Suprapubic skin (tissue), 4 donors: ENCODE results near the gene COL5A2. TPM values are rescaled to one million over a fixed set of nuclear protein-coding genes. Genes with fewer than 3 reads are reported as not detected.

Experiments
- DNase-seq, 2 donors: peaks; one replicate each; pipeline ENCODE4 v3.0.0-alpha.2; 2019; ENCODE audit warnings: low spot score in 2 of 2
- H3K27ac ChIP-seq: fragments of 200-600 bp; sonication (generic); one replicate; pipeline ENCODE4 v1.5.1; 2019
- H3K27me3 ChIP-seq: fragments of 200-600 bp; sonication (generic); one replicate; pipeline ENCODE4 v1.5.1; 2019
- H3K36me3 ChIP-seq: fragments of 200-600 bp; sonication (generic); one replicate; pipeline ENCODE4 v1.5.1; 2019
- H3K4me1 ChIP-seq: fragments of 200-600 bp; sonication (generic); one replicate; pipeline ENCODE4 v1.5.1; 2019
- H3K4me3 ChIP-seq: fragments of 200-600 bp; sonication (generic); one replicate; pipeline ENCODE4 v1.5.1; 2019; ENCODE audit warnings: mild to moderate bottlenecking
- H3K9me3 ChIP-seq: fragments of 200-600 bp; sonication (generic); one replicate; pipeline ENCODE4 v1.5.1; 2019
- EP300 ChIP-seq: sonication (generic); formaldehyde crosslinking; IDR thresholded peaks from one replicate; pipeline ENCODE4 v1.6.1; 2017; ENCODE audit warnings: antibody characterized with exemption
- POLR2A ChIP-seq, 2 donors: fragments of 450-650 bp; IDR thresholded peaks; one replicate each; pipeline ENCODE4 v1.6.1; 2017; ENCODE audit warnings: antibody characterized with exemption in 2 of 2, mild to moderate bottlenecking in 2 of 2, moderate library complexity in 2 of 2
- POLR2AphosphoS5 ChIP-seq, 3 donors: sonication (generic); formaldehyde crosslinking; IDR thresholded peaks; one replicate each; pipeline ENCODE4 v1.6.1; 2017; ENCODE audit warnings: antibody characterized with exemption in 3 of 3
- WGBS: methylation state at CpG from one replicate; pipeline ENCODE4 v1.1.5; 2018; 5-methylcytosine and 5-hydroxymethylcytosine counted together
- total RNA-seq, 4 donors: library from RNA; depleted of rRNA; stranded (reverse); fragments of >200 nt; gene quantifications; one replicate each; pipeline ENCODE4 v1.1.0, GENCODE V29; 2016
- TF ChIP-seq, protein P1 (sequence below), 2 donors: fragments of 200-600 bp in 1 of 2; fragments of 450-650 bp in 1 of 2; sonication (generic) in 1 of 2; IDR thresholded peaks; one replicate each; pipeline ENCODE4 v1.5.1; 2016 to 2019; ENCODE audit warnings: antibody characterized with exemption in 2 of 2, mild to moderate bottlenecking in 1 of 2, moderate library complexity in 1 of 2

Gene COL5A2
- total RNA-seq, 4 donors from 2014 or later, result 14.1 to 17.6 (median 16.3) TPM

DNA sequence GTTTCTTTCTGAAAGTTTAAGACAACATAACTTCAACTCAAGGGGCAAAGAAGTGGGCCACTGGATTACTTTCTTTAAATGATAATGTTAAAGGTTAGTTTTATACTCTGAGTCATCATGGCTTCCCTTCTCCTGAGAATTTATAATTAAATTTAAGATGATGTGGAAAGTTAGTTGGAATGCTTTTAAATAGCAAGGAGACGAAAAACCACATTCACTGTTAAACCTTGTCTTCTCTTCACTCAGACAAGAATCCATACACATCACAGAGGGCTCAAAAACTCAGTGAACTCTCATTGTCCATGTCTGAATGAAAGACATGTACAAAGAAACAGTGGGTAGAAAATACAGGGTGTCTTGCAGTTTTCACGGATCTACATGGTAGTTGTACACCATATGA is 65.6 kb downstream of the COL5A2 start:
- no peaks in the 10 kb centered on the region for H3K27me3 ChIP-seq
- no peaks in the 10 kb centered on the region for H3K36me3 ChIP-seq
- no peak for TF ChIP-seq EP300
- TF ChIP-seq, protein P1, sequence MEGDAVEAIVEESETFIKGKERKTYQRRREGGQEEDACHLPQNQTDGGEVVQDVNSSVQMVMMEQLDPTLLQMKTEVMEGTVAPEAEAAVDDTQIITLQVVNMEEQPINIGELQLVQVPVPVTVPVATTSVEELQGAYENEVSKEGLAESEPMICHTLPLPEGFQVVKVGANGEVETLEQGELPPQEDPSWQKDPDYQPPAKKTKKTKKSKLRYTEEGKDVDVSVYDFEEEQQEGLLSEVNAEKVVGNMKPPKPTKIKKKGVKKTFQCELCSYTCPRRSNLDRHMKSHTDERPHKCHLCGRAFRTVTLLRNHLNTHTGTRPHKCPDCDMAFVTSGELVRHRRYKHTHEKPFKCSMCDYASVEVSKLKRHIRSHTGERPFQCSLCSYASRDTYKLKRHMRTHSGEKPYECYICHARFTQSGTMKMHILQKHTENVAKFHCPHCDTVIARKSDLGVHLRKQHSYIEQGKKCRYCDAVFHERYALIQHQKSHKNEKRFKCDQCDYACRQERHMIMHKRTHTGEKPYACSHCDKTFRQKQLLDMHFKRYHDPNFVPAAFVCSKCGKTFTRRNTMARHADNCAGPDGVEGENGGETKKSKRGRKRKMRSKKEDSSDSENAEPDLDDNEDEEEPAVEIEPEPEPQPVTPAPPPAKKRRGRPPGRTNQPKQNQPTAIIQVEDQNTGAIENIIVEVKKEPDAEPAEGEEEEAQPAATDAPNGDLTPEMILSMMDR (IDR thresholded peaks at IDR 0.05), result no peak
- TF ChIP-seq POLR2AphosphoS5 (IDR thresholded peaks at IDR 0.05), result no peak
- no peak for TF ChIP-seq POLR2A (IDR thresholded peaks at IDR 0.05)
- no peak overlapping the region for H3K4me3 ChIP-seq
- H3K4me1 ChIP-seq, result peaks cover 6% of the 10 kb centered on the region
- no peaks in the 10 kb centered on the region for H3K9me3 ChIP-seq
- H3K27ac ChIP-seq, result no peak overlapping the region
- DNase-seq, result no peak
- 66% methylated on average over 2 of the region's 2 CpGs for WGBS

DNA sequence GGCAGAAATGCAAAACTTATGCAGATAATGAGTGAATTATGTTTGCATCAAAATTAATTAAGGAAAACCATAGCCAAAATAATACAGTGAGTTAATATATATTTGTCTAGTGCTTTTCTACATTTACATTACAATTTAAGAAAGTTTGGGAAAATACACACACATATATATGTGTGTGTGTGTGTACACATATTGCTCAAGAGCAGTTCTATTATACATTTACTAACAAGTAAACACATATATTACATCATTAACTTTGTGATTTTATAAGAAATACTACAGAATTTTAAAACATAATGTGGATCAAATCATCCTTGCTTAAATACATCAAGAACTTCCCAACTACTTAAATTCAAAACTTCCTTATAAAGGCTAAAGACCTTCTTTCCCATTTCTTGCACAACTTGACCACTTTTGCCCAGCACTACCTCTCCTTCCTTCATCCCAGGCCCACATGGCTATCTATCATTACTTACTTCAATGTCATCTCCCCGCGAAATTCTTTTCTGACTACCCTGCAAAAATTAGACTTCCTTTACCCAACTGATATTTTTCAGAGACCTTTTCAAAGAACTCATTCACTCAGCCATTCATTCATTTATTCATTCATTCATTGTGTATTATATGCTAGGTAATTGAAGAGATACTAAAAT is 68.4 kb downstream of the COL5A2 start:
- DNase-seq, result no peak
- 88% methylated on average over 2 of the region's 2 CpGs for WGBS
- no peak overlapping the region for H3K4me3 ChIP-seq
- H3K9me3 ChIP-seq, result no peaks in the 10 kb centered on the region
- no peaks in the 10 kb centered on the region for H3K27me3 ChIP-seq
- H3K27ac ChIP-seq, result no peak overlapping the region
- peaks cover 1% of the 10 kb centered on the region for H3K4me1 ChIP-seq
- H3K36me3 ChIP-seq, result no peaks in the 10 kb centered on the region
- TF ChIP-seq POLR2AphosphoS5 (IDR thresholded peaks at IDR 0.05), result no peak

- 77% methylated on average over 2 of the region's 2 CpGs for WGBS
- H3K4me3 ChIP-seq, result no peak overlapping the region
- DNase-seq, result no peak
Measured at GRCh38 chr2:189109921-189110397, 69.6 kb downstream of the COL5A2 start.

GRCh38 chr2:189104934-189105333 is 74.6 kb downstream of the COL5A2 start:
- Histone ChIP-seq H3K27ac (no peak overlapping the region), H3K4me1 (no peaks in the 10 kb centered on the region), H3K36me3 (no peaks in the 10 kb centered on the region), H3K27me3 (no peaks in the 10 kb centered on the region), H3K4me3 (no peak overlapping the region), H3K9me3 (no peaks in the 10 kb centered on the region)
- DNase-seq, result no peak
- WGBS, result 29% methylated on average over 2 of the region's 2 CpGs
- TF ChIP-seq POLR2AphosphoS5 (IDR thresholded peaks at IDR 0.05), result no peak
- TF ChIP-seq EP300, result no peak

More at GRCh38 chr2:189109921-189110397, 69.6 kb downstream of the COL5A2 start:
- H3K27me3 ChIP-seq, result no peaks in the 10 kb centered on the region
- no peaks in the 10 kb centered on the region for H3K9me3 ChIP-seq
- no peaks in the 10 kb centered on the region for H3K4me1 ChIP-seq
- H3K27ac ChIP-seq, result no peak overlapping the region
- TF ChIP-seq POLR2A (IDR thresholded peaks at IDR 0.05), result no peak
- TF ChIP-seq, protein P1 (IDR thresholded peaks at IDR 0.05), result no peak
- no peak for TF ChIP-seq POLR2AphosphoS5 (IDR thresholded peaks at IDR 0.05)
- TF ChIP-seq EP300, result no peak
- no peaks in the 10 kb centered on the region for H3K36me3 ChIP-seq

DNA sequence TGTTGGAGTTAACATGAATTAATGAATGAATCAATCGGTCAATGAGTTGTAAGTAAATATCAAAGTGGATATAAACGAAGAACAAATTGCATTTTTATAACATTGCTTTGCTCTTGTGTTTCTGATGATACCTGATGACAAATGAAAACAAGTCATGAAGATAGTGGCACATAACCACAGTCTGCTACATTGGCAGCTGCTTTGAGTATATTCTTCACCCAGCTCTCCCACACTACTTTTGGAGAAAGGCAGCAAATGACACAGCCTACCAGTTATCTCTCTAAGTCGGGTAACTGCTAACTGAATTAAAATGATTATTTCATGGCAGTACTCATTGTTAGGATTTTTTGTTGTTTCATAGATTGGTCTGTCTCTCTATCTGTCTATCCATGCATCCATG is 76.8 kb downstream of the COL5A2 start:
- TF ChIP-seq EP300 (no peak), POLR2A (IDR thresholded peaks at IDR 0.05) (no peak), POLR2AphosphoS5 (IDR thresholded peaks at IDR 0.05) (no peak)
- TF ChIP-seq, protein P1 (IDR thresholded peaks at IDR 0.05), result no peak
- WGBS, result 85% methylated on average over 3 of the region's 3 CpGs
- H3K9me3 ChIP-seq, result no peaks in the 10 kb centered on the region
- no peak overlapping the region for H3K4me3 ChIP-seq
- no peak for DNase-seq
- no peaks in the 10 kb centered on the region for H3K36me3 ChIP-seq
- no peak overlapping the region for H3K27ac ChIP-seq
- no peaks in the 10 kb centered on the region for H3K4me1 ChIP-seq
- no peaks in the 10 kb centered on the region for H3K27me3 ChIP-seq

DNA sequence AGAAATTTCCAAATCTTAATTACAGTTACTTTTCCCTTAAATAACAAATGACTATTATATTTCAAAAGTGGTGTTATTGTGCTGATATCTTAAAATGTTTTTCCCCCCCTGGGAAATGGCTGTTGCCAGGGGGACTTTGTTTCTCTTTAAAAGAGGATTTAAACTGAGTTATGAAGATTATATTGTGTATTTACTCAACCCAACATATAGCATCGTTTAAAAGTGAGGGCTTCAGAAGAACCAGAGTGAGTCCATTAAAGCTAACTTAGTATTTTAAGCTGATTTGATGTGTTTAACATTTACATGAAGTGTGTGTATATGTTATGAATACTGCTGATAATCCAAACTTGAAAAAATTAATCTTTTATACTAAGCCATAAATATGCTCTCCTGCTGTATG is 81.6 kb downstream of the COL5A2 start:
- DNase-seq, result no peak
- Histone ChIP-seq H3K4me1 (peaks cover 14% of the 10 kb centered on the region), H3K27me3 (no peaks in the 10 kb centered on the region), H3K9me3 (no peaks in the 10 kb centered on the region), H3K4me3 (no peak overlapping the region), H3K36me3 (no peaks in the 10 kb centered on the region), H3K27ac (no peak overlapping the region)
- TF ChIP-seq POLR2AphosphoS5 (IDR thresholded peaks at IDR 0.05), result no peak
- no peak for TF ChIP-seq POLR2A (IDR thresholded peaks at IDR 0.05)
- 48% methylated on average over 1 of the region's 1 CpG for WGBS
